GM21367 (cell line): ENCODE results near the gene PMM2.
A peak's percentile ranks its signal among the peaks of the same experiment; 100 is the strongest.

Source experiments
- ATAC-seq: cut with Tn5 transposase; IDR thresholded peaks from one replicate; pipeline ENCODE4 v1.9.1; 2021; ENCODE audit not compliant: unreplicated experiment

PMM2 gene

DNA sequence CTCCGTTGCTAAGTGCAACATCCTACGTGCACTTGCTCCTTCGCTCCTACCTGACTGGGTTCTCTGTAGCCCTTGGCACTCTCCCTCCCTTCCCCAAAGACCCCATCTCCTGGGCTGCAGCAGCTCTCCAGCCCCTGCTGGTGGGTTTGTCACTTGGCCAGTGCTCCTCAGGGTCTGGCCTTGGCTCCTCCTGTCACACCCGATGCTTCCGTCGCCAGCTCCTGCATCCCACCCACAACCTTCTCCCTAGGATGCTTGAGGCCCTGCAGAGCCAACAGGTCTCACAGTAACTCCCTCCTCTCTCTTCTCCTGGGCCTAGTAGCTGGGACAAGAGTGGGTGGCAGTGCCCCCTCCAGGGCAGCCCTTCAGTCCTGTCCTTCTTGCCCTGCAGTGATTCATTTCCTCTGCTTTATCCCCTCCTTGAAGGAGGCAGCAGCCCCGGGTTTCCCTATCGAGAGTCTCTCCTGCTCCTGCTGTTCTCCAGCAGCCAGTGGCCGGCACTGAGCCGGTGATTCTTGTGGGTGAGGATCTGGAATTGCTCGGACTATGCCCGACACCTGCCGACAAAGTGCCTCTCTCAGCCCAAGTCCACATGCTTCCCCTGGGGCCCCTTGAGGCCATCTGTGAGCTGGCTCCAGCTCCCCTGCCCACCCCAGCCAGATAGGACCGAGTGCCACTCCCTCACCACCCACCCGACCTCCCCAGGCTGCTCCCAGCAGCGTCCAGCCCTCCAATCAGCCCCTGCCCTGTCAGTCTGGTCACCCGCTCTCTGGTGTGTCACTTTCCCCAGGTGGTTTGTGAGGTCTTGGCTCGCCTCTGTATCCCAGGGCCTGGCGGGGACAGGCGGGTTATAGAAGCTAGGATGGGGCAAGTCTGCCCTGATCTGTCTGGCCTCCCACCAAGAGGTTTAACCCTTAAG, 88.3 kb downstream of the PMM2 start:
- no peak for ATAC-seq

- ATAC-seq = no peak
These were observed 89.2 kb downstream of the PMM2 start for GRCh38 chr16:8886593-8887430.

GRCh38 chr16:8887431-8887765, 89.8 kb downstream of the PMM2 start:
- ATAC-seq = no peak

DNA sequence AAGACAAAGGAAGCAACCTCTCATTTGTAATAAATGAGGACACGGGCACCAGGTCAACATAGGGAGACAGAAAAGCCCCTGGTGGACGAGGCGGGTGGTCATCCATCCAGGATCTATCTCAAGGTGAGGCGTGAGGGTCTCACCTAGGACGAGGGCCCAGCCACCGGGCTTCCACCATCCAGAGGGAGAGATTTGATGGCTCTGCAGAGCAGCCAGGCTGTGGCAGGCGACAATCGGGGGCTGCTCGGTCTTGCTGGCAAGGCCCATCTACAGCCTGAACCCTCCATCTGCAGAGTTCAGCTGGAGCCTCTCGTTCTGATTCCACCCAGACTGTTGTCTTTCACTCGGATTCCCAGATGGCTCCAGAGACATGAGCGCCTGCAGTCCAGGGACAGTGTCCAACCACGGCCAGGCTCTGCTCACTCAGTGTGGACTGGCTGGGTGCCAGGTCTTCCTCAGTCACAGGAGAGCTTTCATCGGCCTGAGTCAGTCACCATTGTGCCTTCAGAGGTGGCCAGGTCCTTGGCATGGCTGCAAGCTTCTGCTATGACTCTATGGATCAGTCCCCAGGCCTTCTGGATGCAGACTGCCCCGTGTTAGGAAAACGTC, 90.4 kb downstream of the PMM2 start:
- ATAC-seq = no peak

- no peak for ATAC-seq
These were observed 91.6 kb downstream of the PMM2 start for GRCh38 chr16:8888951-8889892.

DNA sequence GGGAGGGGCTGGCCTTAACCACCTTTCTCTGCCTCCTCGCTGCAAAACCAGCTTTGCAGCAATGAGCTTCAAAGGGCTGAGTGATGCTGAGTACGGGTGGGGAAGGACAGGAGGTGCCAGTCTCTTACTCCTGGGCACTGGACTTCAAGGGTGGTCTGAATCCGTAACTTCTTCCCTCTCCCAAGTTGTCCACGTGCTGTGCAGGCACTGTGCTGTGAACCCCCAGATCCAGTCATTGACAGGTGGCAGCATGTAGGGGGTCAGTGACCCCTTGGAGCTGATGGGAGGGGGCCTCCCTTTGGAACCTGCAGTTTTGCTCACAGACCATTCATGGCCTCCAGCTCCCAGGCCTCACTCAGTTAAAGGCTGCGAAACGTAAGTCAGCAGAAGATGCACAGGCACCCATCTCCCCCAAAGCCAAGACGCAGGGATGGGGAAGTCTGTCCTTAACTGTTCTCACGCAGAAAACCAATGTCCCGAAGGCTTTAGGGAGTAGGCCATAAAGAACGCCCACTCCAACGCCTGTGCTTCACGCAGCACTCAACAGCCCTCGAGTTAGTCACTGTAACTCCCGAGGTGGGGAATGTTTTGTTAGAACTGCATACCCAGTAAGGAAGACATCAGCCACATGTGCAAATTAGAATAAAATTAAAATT, 92.4 kb downstream of the PMM2 start:
- no peak for ATAC-seq

- ATAC-seq = no peak
These were observed 92.9 kb downstream of the PMM2 start for GRCh38 chr16:8890549-8890921.

DNA sequence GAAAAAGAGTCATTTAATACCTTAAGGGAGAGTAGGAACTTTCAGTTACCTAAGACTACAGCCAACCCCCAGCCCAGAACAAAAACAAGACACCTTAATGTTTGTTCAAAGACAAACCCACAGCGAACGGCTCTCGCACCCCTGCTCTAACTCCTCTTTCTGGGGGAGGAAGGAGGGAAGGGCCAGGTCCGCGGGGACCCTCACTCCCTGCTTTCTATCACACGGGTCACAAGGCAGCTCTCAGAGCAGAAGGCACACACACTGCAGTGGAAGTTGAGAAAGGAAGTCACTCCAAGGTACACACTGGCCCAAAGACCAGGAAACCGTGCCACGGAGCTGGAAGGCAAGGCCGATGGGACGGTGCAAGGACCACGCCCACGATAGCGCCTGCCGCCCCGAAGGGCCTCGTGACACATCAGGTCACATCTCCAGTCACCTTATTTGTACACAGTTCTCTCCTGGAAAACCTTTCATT, 94.5 kb downstream of the PMM2 start:
- ATAC-seq = peak; percentile 17

DNA sequence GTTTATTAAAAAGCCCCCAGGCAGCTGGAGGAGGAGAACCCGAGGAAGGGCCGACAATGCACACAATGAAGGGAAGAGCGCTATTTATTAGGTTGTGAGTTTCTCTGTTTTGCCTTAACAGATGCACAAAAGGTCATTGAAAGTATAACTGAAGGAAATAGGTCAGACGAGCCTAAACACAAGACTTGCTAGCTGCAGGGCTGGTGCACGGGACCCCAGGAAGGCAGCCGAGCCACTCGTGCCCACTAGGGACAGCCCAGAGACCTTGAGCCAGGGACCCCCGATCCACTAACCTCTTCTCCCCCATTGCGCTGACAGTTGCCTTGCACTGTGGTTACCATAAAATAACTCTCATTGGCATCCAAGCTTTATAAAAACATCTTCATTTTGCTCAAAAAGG, 95.8 kb downstream of the PMM2 start:
- ATAC-seq = no peak

DNA sequence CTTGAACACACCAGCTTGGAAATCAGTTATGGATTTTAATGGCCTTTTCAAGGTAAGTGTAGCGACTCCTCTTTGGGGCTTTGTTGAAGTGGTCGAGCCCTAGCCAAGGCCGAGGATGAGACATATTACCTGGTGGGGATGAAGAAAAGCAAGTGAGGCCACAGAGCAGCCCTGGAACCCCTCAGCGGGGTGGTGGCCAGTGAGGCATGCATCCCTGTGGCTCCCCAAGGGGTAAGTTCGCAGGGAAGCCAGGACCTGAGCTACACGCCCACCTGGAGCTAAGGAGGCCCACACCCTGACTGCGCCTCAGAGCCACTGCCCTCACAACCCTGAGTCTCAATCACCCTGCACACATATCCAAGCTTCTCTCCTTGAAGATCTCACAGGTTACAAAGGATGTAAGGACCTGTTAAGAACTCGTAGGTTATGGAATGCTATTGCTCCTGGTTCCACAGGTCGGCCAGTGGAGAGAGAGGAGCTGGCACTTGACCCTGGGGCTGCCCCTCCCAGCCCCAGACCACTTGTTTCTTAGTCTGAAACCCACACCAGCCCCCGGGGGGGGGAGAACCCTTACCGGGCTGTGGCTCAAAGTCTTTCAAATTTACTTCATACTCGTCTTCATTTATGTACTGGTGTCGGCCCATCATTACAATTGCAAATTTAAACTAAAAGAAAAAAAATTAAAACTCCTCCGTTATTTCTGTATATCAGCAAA, 96.5 kb downstream of the PMM2 start:
- no peak for ATAC-seq

DNA sequence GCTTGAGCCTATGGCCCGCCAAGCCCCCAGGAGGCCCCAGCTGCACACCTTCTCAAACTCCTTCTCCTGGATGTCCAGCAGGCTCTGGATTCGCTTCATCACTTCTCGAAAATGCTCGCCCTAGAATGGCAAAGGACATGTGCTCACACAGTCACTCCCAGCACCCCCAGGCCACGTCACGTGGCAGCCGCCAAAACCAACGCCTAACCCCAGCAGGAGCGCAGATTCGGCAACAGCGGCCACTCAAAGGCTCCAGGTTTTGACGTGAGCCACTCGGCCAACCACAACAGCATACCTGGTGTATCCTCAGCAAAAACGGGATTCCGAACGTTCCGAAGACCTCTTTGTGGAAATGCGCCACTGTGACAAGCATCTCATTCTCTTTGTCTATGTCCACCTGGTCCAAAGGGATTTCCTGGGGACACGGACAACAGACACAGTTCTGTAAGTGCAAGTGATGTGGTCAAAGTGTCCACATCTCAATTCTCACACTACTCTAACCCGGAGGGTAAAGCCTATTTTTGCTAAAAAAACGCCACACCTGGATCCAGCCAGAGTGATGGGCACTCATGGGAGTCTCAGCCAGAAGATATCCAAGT, 97.2 kb downstream of the PMM2 start:
- no peak for ATAC-seq

GRCh38 chr16:8898660-8899318, 101.2 kb downstream of the PMM2 start:
- ATAC-seq = no peak
